ENCODE measurements around the gene PAPOLG. TPM values are rescaled to one million over a fixed set of nuclear protein-coding genes. Genes with fewer than 3 reads are reported as not detected.

The PAPOLG gene
- total and polyA plus RNA-seq, 2 donors (not counting 1 experiment from before 2014, with no cell fraction given) = 9.4 to 27.5 TPM

- Mint-ChIP-seq H3K27ac (no peak overlapping the region), H3K27me3 (no peaks in the 10 kb centered on the region), H3K4me3 (no peak overlapping the region), H3K4me1 (peaks cover 46% of the 10 kb centered on the region), H3K9me3 (ENCODE audit: insufficient read depth) (no peaks in the 10 kb centered on the region)
- no peak overlapping the region for H3K27ac ChIP-seq (ENCODE audit: low read length in 2 of 2)
- no peak for ATAC-seq (ENCODE audit: low read depth)
- POLR2A ChIA-PET = no interaction called here
- H3K9me3 ChIP-seq (ENCODE audit: control extremely low read depth in 1 of 3, control insufficient read depth in 2 of 3, insufficient read depth in 1 of 3, low read length in 2 of 3) = no peaks in the 10 kb centered on the region
- no peak overlapping the region for H3K9ac ChIP-seq (ENCODE audit: low read length)
- no peaks in the 10 kb centered on the region for H3K27me3 ChIP-seq (replicated peaks in 1 of 4; ENCODE audit: control extremely low read depth in 1 of 4, control insufficient read depth in 3 of 4, insufficient read depth in 4 of 4, low read length in 3 of 4)
- intact Hi-C loops (cut with micrococcal nuclease) = no loop called here
- no peak overlapping the region for H3K4me3 ChIP-seq (ENCODE audit: control extremely low read depth in 1 of 5, extremely low read depth in 1 of 5, insufficient read depth in 1 of 5, low read depth in 2 of 5, low read length in 4 of 5)
- CTCF ChIA-PET = no interaction called here
- no peak for DNase-seq
- H2AFZ ChIP-seq (ENCODE audit: insufficient read depth, low read depth, low read length, poor library complexity, severe bottlenecking) = no peak overlapping the region
- no peaks in the 10 kb centered on the region for H4K20me1 ChIP-seq (ENCODE audit: control insufficient read depth, insufficient read depth, low read length, poor library complexity, severe bottlenecking)
- H3K4me2 ChIP-seq (replicated peaks; ENCODE audit: low read depth, low read length, poor library complexity, severe bottlenecking) = no peak overlapping the region
- TF ChIP-seq EZH2 (IDR thresholded peaks at IDR 0.05; ENCODE audit: borderline replicate concordance, insufficient read depth, low read depth, low read length, poor library complexity, severe bottlenecking) = no peak
- no peak for TF ChIP-seq CTCF (IDR thresholded peaks at IDR 0.05)
- 97% methylated on average over 4 of the region's 4 CpGs for WGBS (ENCODE audit: insufficient coverage)
- H3K79me2 ChIP-seq (ENCODE audit: control insufficient read depth, insufficient read depth, low read length) = peaks cover 17% of the 10 kb centered on the region
- H3K4me1 ChIP-seq (ENCODE audit: control insufficient read depth in 2 of 2, insufficient read depth in 2 of 2, low read length in 2 of 2) = peaks cover 34 to 36% of the 10 kb centered on the region in 2 donors
- no peaks in the 10 kb centered on the region for H3K36me3 ChIP-seq (replicated peaks in 1 of 2; ENCODE audit: control extremely low read depth in 1 of 2, control insufficient read depth in 1 of 2, extremely low read depth in 1 of 2, insufficient read depth in 2 of 2, low read length in 1 of 2)
These were observed 66.9 kb downstream of the PAPOLG start for GRCh38 chr2:60822987-60823386.

- Histone ChIP-seq H4K20me1 (ENCODE audit: control insufficient read depth, insufficient read depth, low read length, poor library complexity, severe bottlenecking) (no peaks in the 10 kb centered on the region), H3K9me3 (ENCODE audit: control extremely low read depth in 1 of 3, control insufficient read depth in 2 of 3, insufficient read depth in 1 of 3, low read length in 2 of 3) (no peaks in the 10 kb centered on the region), H3K36me3 (replicated peaks in 1 of 2; ENCODE audit: control extremely low read depth in 1 of 2, control insufficient read depth in 1 of 2, extremely low read depth in 1 of 2, insufficient read depth in 2 of 2, low read length in 1 of 2) (no peaks in the 10 kb centered on the region), H3K27ac (ENCODE audit: low read length in 2 of 2) (no peak overlapping the region), H3K9ac (ENCODE audit: low read length) (no peak overlapping the region), H3K4me2 (replicated peaks; ENCODE audit: low read depth, low read length, poor library complexity, severe bottlenecking) (no peak overlapping the region), H3K4me1 (ENCODE audit: control insufficient read depth in 2 of 2, insufficient read depth in 2 of 2, low read length in 2 of 2) (peaks cover 26 to 28% of the 10 kb centered on the region in 2 donors), H2AFZ (ENCODE audit: insufficient read depth, low read depth, low read length, poor library complexity, severe bottlenecking) (no peak overlapping the region), H3K27me3 (replicated peaks in 1 of 4; ENCODE audit: control extremely low read depth in 1 of 4, control insufficient read depth in 3 of 4, insufficient read depth in 4 of 4, low read length in 3 of 4) (no peaks in the 10 kb centered on the region), H3K79me2 (ENCODE audit: control insufficient read depth, insufficient read depth, low read length) (peaks cover 9% of the 10 kb centered on the region), H3K4me3 (ENCODE audit: control extremely low read depth in 1 of 5, extremely low read depth in 1 of 5, insufficient read depth in 1 of 5, low read depth in 2 of 5, low read length in 4 of 5) (no peak overlapping the region)
- ChIA-PET POLR2A (interaction anchor here (1.0 kb wide), 1 partner anchor 57 kb away, joined by 4 read pairs; the partner anchor contains the start of gene REL), CTCF (interaction anchor here (1.2 to 1.3 kb wide), 2 partner anchors 11 to 182 kb away, joined by 5 to 6 read pairs; no protein-coding TSS in a partner anchor)
- Mint-ChIP-seq H3K4me1 (peaks cover 39% of the 10 kb centered on the region), H3K9me3 (ENCODE audit: insufficient read depth) (no peaks in the 10 kb centered on the region), H3K27ac (no peak overlapping the region), H3K27me3 (no peaks in the 10 kb centered on the region), H3K4me3 (no peak overlapping the region)
- no peak for DNase-seq
- WGBS (ENCODE audit: insufficient coverage) = 100% methylated on average over 7 of the region's 10 CpGs
- TF ChIP-seq EZH2 (IDR thresholded peaks at IDR 0.05; ENCODE audit: borderline replicate concordance, insufficient read depth, low read depth, low read length, poor library complexity, severe bottlenecking) (no peak), CTCF (IDR thresholded peaks at IDR 0.05) (no peak)
- intact Hi-C loops (cut with micrococcal nuclease) = no loop called here
- ATAC-seq (ENCODE audit: low read depth) = no peak
These were observed 67.7 kb downstream of the PAPOLG start for GRCh38 chr2:60823694-60824305.

All from B cell (primary cell).